AG08396 (cell line): ENCODE measurements around the gene SCGB3A2.
"Not testable (repeated sequence)": the region's sequence is repeated elsewhere in the genome, so short reads cannot be mapped to it uniquely, and the experiment has no call there.

Experiments
- DNase-seq: peaks from one replicate; pipeline ENCODE4 v3.0.0; 2012; ENCODE audit warnings: low spot score, mixed read lengths

SCGB3A2 gene

GRCh38 chr5:147863454-147864158 lies 14.9 kb upstream of the SCGB3A2 start:
- DNase-seq: no peak

- DNase-seq: no peak
Observed at GRCh38 chr5:147869112-147869511, 9.4 kb upstream of the SCGB3A2 start.

GRCh38 chr5:147869892-147870291 lies 8.6 kb upstream of the SCGB3A2 start:
- not testable (repeated sequence) for DNase-seq

GRCh38 chr5:147871980-147872549 lies 6.4 kb upstream of the SCGB3A2 start:
- not testable (repeated sequence) for DNase-seq

- DNase-seq: not testable (repeated sequence)
Observed at GRCh38 chr5:147872744-147873435, 5.6 kb upstream of the SCGB3A2 start.

- DNase-seq: not testable (repeated sequence)
Observed at GRCh38 chr5:147874118-147874875, 4.2 kb upstream of the SCGB3A2 start.

GRCh38 chr5:147874910-147875367 lies 3.6 kb upstream of the SCGB3A2 start:
- DNase-seq: no peak

GRCh38 chr5:147876141-147876540 lies 2.4 kb upstream of the SCGB3A2 start:
- no peak for DNase-seq

- no peak for DNase-seq
Observed at GRCh38 chr5:147876626-147877025, 1.9 kb upstream of the SCGB3A2 start.

GRCh38 chr5:147879784-147880183 lies 1.3 kb downstream of the SCGB3A2 start:
- no peak for DNase-seq

- DNase-seq: no peak
Observed at GRCh38 chr5:147880487-147880886, 2.0 kb downstream of the SCGB3A2 start.

- no peak for DNase-seq
Observed at GRCh38 chr5:147882586-147883313, 4.2 kb downstream of the SCGB3A2 start.

GRCh38 chr5:147887026-147887627 lies 8.6 kb downstream of the SCGB3A2 start:
- DNase-seq: peak; percentile 5

- no peak for DNase-seq
Observed at GRCh38 chr5:147887930-147888329, 9.4 kb downstream of the SCGB3A2 start.

- no peak for DNase-seq
Observed at GRCh38 chr5:147892696-147893296, 14.3 kb downstream of the SCGB3A2 start.

- DNase-seq: no peak
Observed at GRCh38 chr5:147893820-147894219, 15.3 kb downstream of the SCGB3A2 start.

GRCh38 chr5:147895864-147896263 lies 17.4 kb downstream of the SCGB3A2 start:
- no peak for DNase-seq

GRCh38 chr5:147898875-147899401 lies 20.4 kb downstream of the SCGB3A2 start:
- no peak for DNase-seq

GRCh38 chr5:147901599-147902039 lies 23.1 kb downstream of the SCGB3A2 start:
- no peak for DNase-seq

GRCh38 chr5:147902609-147903115 lies 24.2 kb downstream of the SCGB3A2 start:
- no peak for DNase-seq
